Fibroblast of villous mesenchyme (primary cell): ENCODE data around the gene TNKS2. TPM values are rescaled to one million over a fixed set of nuclear protein-coding genes. Genes with fewer than 3 reads are reported as not detected.

ENCODE experiments used
- DNase-seq: peaks from one replicate; pipeline ENCODE4 v3.0.0-alpha.2; 2010; ENCODE audit warnings: low read depth
- H3K4me3 ChIP-seq: 2 replicates; pipeline ENCODE4 v1.5.1; 2011; ENCODE audit warnings: low read depth, mild to moderate bottlenecking, low read length
- CTCF ChIP-seq: IDR thresholded peaks from 2 replicates; pipeline ENCODE4 v1.5.1; 2012; ENCODE audit warnings: low read depth, mild to moderate bottlenecking, low read length; ENCODE audit not compliant: insufficient read depth
- total RNA-seq: library from RNA; depleted of rRNA; stranded (reverse); fragments of >200 nt; gene quantifications from 2 replicates; pipeline ENCODE4 v1.2.3, GENCODE V29; 2012

TNKS2 gene
- total RNA-seq, 1 donor, result 57.4 TPM

DNA sequence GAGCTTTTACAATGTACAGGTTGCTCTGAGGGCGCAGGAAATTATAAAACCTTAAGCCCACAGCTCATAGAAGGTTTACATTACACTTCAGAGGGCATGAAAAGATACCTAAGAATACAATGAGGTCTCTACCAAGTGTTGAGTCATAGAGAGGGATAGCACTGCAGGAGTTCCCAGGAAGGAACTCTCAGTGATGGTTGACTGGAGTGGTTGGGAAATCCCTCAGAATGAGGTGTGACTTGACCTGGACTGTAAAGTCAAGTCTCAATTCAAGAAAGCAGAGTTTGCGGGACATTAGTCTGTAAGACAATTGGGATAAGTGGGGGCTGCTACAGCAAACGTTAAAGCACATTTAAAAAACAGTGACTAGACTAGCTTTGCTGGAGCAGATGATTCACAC is 21.9 kb downstream of the TNKS2 start:
- no peak for DNase-seq
- TF ChIP-seq CTCF, result no peak
- H3K4me3 ChIP-seq, result no peak overlapping the region

GRCh38 chr10:91824076-91824475 is 25.9 kb downstream of the TNKS2 start:
- DNase-seq, result no peak
- no peak overlapping the region for H3K4me3 ChIP-seq
- TF ChIP-seq CTCF, result no peak

DNA sequence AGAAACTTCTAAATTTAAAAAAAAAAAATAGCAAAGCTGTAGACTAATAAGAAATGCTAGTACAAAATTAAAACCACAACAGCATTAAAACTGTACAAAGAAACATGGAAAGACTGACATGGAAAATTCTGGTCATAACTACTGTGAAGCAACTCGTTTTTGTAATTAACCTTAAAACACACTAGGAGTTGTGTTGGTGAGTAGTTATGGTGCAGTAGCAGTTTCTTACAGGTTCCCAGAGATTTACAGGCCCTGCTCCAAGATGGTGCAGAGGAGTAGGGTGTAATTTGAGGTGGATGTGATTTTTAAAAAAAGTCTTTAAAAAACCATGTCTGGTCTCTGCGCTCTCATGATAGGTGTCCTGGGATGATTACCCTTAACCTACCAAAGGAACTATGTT is 31.0 kb downstream of the TNKS2 start:
- no peak for TF ChIP-seq CTCF
- no peak for DNase-seq
- no peak overlapping the region for H3K4me3 ChIP-seq

DNA sequence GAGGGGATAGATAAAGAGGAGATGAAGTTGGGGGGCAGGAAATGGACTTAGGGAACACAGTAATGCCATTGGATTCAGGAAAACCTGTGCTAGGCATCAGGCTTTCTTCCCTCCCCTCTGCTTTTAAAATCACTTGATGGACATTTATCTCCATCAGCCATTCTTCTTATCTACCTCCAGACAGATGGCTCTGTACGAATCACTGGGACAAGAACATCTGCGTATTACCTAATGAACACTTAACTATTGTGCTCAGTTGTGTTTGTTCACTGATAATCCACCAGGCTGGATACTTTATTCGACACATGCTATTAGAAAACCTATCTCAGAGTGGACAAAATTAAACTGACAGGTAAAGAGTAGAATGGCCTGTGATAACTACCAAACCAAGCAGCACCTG is 40.0 kb downstream of the TNKS2 start:
- H3K4me3 ChIP-seq, result no peak overlapping the region
- no peak for TF ChIP-seq CTCF
- DNase-seq, result no peak

- TF ChIP-seq CTCF, result no peak
- no peak for DNase-seq
- no peak overlapping the region for H3K4me3 ChIP-seq
Observed at GRCh38 chr10:91843083-91843482, 44.9 kb downstream of the TNKS2 start.

DNA sequence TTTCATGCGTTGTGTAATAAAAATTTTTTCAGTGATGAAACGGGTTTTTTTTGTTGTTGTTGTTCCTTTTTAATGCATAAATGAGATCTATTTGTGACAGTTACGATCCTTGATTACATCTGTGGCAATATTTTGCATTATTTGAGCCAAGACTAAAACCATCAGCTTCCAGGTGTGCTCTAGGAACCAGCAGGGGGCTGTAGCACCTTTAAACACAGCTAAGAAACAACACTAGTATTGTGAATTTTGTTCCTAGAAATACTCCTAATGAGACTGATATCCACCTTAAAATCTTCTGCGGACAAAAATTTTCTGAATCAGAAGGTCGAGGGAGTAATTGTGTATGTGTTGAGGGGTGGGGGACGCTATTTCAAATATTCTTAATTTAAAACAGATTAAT is 58.4 kb downstream of the TNKS2 start:
- no peak overlapping the region for H3K4me3 ChIP-seq
- TF ChIP-seq CTCF, result peak; percentile 46
- peak; percentile 20 for DNase-seq

GRCh38 chr10:91860885-91861284 is 62.7 kb downstream of the TNKS2 start:
- no peak overlapping the region for H3K4me3 ChIP-seq
- DNase-seq, result no peak
- TF ChIP-seq CTCF, result no peak
